Measurements from ENCODE around the gene SLC7A6. TPM values are rescaled to one million over a fixed set of nuclear protein-coding genes. Genes with fewer than 3 reads are reported as not detected.
A peak's percentile ranks its signal among the peaks of the same experiment; 100 is the strongest.

Gene SLC7A6
- total and polyA plus RNA-seq, 2 of the 13 experiments (the other 11 are each of a cell fraction or from before 2014, with no cell fraction given): 35.8 to 70.8 TPM

DNA sequence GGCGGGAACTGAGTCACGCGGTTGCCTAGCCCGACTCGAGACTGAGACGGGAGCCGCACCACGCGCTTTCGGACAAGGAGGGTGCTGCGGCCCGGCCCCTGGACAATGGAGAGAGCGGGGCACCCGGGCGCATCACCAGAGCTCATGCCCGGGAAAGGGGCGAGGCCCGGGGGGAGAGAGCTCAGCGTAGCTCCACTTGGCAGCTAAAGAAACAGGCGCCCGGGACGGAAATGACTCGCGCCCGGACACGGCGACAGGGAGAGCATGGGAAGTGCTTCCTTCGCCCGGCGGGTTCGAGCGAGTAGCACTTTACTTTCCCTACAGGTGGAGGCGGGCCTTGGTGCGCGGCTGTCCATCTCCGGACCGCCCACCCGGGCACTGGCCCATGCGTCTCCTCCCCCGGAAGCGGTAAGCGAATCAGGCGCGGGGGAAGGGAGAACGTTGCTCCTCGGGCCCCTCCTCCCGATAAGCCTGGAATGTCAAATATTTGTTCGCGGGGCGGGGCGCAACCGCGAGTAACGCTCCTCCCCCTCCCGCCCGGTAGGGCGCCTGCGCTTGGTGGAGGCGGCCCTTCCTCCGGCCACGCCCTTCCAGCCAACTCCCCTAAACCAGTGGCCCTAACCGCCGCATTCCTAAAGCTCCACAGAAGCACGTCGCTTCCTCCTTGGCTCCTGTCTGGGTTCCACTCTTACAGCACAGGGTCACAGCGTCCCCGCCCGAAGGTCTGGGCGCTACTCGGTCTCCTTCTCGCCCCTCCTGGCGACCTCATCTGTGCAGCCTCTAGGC lies 26.9 kb upstream of the SLC7A6 start (continued):
- TF ChIP-seq, protein P1, sequence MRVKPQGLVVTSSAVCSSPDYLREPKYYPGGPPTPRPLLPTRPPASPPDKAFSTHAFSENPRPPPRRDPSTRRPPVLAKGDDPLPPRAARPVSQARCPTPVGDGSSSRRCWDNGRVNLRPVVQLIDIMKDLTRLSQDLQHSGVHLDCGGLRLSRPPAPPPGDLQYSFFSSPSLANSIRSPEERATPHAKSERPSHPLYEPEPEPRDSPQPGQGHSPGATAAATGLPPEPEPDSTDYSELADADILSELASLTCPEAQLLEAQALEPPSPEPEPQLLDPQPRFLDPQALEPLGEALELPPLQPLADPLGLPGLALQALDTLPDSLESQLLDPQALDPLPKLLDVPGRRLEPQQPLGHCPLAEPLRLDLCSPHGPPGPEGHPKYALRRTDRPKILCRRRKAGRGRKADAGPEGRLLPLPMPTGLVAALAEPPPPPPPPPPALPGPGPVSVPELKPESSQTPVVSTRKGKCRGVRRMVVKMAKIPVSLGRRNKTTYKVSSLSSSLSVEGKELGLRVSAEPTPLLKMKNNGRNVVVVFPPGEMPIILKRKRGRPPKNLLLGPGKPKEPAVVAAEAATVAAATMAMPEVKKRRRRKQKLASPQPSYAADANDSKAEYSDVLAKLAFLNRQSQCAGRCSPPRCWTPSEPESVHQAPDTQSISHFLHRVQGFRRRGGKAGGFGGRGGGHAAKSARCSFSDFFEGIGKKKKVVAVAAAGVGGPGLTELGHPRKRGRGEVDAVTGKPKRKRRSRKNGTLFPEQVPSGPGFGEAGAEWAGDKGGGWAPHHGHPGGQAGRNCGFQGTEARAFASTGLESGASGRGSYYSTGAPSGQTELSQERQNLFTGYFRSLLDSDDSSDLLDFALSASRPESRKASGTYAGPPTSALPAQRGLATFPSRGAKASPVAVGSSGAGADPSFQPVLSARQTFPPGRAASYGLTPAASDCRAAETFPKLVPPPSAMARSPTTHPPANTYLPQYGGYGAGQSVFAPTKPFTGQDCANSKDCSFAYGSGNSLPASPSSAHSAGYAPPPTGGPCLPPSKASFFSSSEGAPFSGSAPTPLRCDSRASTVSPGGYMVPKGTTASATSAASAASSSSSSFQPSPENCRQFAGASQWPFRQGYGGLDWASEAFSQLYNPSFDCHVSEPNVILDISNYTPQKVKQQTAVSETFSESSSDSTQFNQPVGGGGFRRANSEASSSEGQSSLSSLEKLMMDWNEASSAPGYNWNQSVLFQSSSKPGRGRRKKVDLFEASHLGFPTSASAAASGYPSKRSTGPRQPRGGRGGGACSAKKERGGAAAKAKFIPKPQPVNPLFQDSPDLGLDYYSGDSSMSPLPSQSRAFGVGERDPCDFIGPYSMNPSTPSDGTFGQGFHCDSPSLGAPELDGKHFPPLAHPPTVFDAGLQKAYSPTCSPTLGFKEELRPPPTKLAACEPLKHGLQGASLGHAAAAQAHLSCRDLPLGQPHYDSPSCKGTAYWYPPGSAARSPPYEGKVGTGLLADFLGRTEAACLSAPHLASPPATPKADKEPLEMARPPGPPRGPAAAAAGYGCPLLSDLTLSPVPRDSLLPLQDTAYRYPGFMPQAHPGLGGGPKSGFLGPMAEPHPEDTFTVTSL (CRISPR knock-in tag; IDR thresholded peaks at IDR 0.05; ENCODE audit: borderline replicate concordance): peak; percentile 72
- TF ChIP-seq ZBTB38 (CRISPR knock-in tag; IDR thresholded peaks at IDR 0.05): peak; percentile 99; the same call in 1 of the 2 replicates
- TF ChIP-seq GTF3A (CRISPR knock-in tag; conservative IDR thresholded peaks at IDR 0.05): no peak
- TF ChIP-seq BHLHE40 (IDR thresholded peaks at IDR 0.05; ENCODE audit: low read length): peak; percentile 16
- TF ChIP-seq SP2 (CRISPR knock-in tag; IDR thresholded peaks at IDR 0.05): peak; percentile 83
- no peak for TF ChIP-seq ZNF253 (CRISPR knock-in tag; IDR thresholded peaks at IDR 0.05; ENCODE audit: borderline replicate concordance)
- TF ChIP-seq KLF6 (CRISPR knock-in tag; IDR thresholded peaks at IDR 0.05): peak; percentile 84
- no peak; the same call in 1 of the 2 replicates for TF ChIP-seq HHEX (CRISPR knock-in tag; IDR thresholded peaks at IDR 0.05)
- no peak for TF ChIP-seq NR3C1 (CRISPR knock-in tag; IDR thresholded peaks at IDR 0.05)
- TF ChIP-seq SRY (CRISPR knock-in tag; IDR thresholded peaks at IDR 0.05): peak; percentile 6; the same call in 1 of the 2 replicates
- no peak for TF ChIP-seq SNAPC5 (CRISPR knock-in tag; IDR thresholded peaks at IDR 0.05; ENCODE audit: borderline replicate concordance)
- no peak for TF ChIP-seq KAT2B (IDR thresholded peaks at IDR 0.05; ENCODE audit: borderline replicate concordance, low read depth, low read length)
- peak; percentile 40; the same call in 1 of the 2 replicates for TF ChIP-seq HNF4G (IDR thresholded peaks at IDR 0.05; ENCODE audit: borderline replicate concordance, low read depth, low read length)
- TF ChIP-seq HNF4G (CRISPR knock-in tag; IDR thresholded peaks at IDR 0.05; ENCODE audit: borderline replicate concordance, low read depth): peak; percentile 41; the same call in 1 of the 2 replicates
- TF ChIP-seq MATR3 (CRISPR knock-in tag; IDR thresholded peaks at IDR 0.05): no peak
- peak; percentile 96 for TF ChIP-seq HDAC2 (CRISPR knock-in tag; IDR thresholded peaks at IDR 0.05)
- TF ChIP-seq, protein P2, sequence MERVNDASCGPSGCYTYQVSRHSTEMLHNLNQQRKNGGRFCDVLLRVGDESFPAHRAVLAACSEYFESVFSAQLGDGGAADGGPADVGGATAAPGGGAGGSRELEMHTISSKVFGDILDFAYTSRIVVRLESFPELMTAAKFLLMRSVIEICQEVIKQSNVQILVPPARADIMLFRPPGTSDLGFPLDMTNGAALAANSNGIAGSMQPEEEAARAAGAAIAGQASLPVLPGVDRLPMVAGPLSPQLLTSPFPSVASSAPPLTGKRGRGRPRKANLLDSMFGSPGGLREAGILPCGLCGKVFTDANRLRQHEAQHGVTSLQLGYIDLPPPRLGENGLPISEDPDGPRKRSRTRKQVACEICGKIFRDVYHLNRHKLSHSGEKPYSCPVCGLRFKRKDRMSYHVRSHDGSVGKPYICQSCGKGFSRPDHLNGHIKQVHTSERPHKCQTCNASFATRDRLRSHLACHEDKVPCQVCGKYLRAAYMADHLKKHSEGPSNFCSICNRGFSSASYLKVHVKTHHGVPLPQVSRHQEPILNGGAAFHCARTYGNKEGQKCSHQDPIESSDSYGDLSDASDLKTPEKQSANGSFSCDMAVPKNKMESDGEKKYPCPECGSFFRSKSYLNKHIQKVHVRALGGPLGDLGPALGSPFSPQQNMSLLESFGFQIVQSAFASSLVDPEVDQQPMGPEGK (CRISPR knock-in tag; IDR thresholded peaks at IDR 0.05): peak; percentile 94
- no peak; the same call in none of the 2 replicates for TF ChIP-seq ZFX (CRISPR knock-in tag; IDR thresholded peaks at IDR 0.05; ENCODE audit: low read depth)
- peak; percentile 9 for TF ChIP-seq HOXD1 (CRISPR knock-in tag; IDR thresholded peaks at IDR 0.05)
- no peak; the same call in 1 of the 2 replicates for TF ChIP-seq JUN (CRISPR knock-in tag; IDR thresholded peaks at IDR 0.05)
- 0 out of 2 replicates have a peak, but pooled peaks have one; percentile 8 for TF ChIP-seq ZNF251 (CRISPR knock-in tag; IDR thresholded peaks at IDR 0.05)
- TF ChIP-seq SMAD3 (CRISPR knock-in tag; IDR thresholded peaks at IDR 0.05): peak; percentile 55; the same call in 1 of the 2 replicates
